Upper lobe of left lung (tissue), 6 donors: ENCODE measurements around the gene SUDS3. TPM values are rescaled to one million over a fixed set of nuclear protein-coding genes. Genes with fewer than 3 reads are reported as not detected.

Experiments used
- ATAC-seq, 2 donors: fragments of 200-7000 bp; cut with Tn5 transposase; one replicate each; pipeline ENCODE4 v1.9.1; 2022; ENCODE audit warnings: mild to moderate bottlenecking in 2 of 2, moderate library complexity in 2 of 2; ENCODE audit not compliant: low FRiP score in 2 of 2
- DNase-seq, 2 donors: peaks; one replicate each; pipeline ENCODE4 v3.0.0-alpha.2; 2019 to 2020
- H3K27ac ChIP-seq, 4 donors: fragments of 200-600 bp; sonication (generic); one replicate each; pipeline ENCODE4 v1.5.1; 2016 to 2019
- H3K27me3 ChIP-seq, 4 donors: fragments of 200-600 bp; sonication (generic); one replicate each; pipeline ENCODE4 v1.5.1; 2017 to 2019
- H3K36me3 ChIP-seq, 4 donors: fragments of 200-600 bp; sonication (generic); one replicate each; pipeline ENCODE4 v1.5.1; 2016 to 2019
- H3K4me1 ChIP-seq, 4 donors: fragments of 200-600 bp; sonication (generic); one replicate each; pipeline ENCODE4 v1.5.1; 2018 to 2019
- H3K4me3 ChIP-seq, 4 donors: fragments of 200-600 bp; sonication (generic); one replicate each; pipeline ENCODE4 v1.5.1; 2017 to 2019; ENCODE audit warnings: mild to moderate bottlenecking in 2 of 4, moderate library complexity in 1 of 4
- H3K9me3 ChIP-seq, 4 donors: fragments of 200-600 bp; sonication (generic); one replicate each; pipeline ENCODE4 v1.5.1; 2018 to 2019
- EP300 ChIP-seq, 4 donors: sonication (generic); formaldehyde crosslinking; IDR thresholded peaks; one replicate each; pipeline ENCODE4 v1.5.1; 2017; ENCODE audit warnings: antibody characterized with exemption in 4 of 4, control low read depth in 2 of 4
- POLR2A ChIP-seq, 4 donors: fragments of 450-650 bp; IDR thresholded peaks; one replicate each; pipeline ENCODE4 v1.5.1; 2016 to 2017; ENCODE audit warnings: antibody characterized with exemption in 4 of 4, mild to moderate bottlenecking in 2 of 4
- POLR2AphosphoS5 ChIP-seq, 2 donors: sonication (generic); formaldehyde crosslinking; IDR thresholded peaks; one replicate each; pipeline ENCODE4 v1.5.1; 2017; ENCODE audit warnings: antibody characterized with exemption in 2 of 2
- WGBS, 2 donors: methylation state at CpG; one replicate each; pipeline ENCODE4 v1.1.5; 2017 to 2018; 5-methylcytosine and 5-hydroxymethylcytosine counted together
- total RNA-seq, 6 donors: library from RNA; depleted of rRNA in 4 of 6; stranded (reverse); fragments of >200 nt in 4 of 6; gene quantifications; one replicate each; pipeline versions ENCODE4 v1.1.0 to v1.2.1, GENCODE V29; 2016 to 2021
- TF ChIP-seq, protein P1 (sequence below), 6 experiments: fragments of 450-650 bp in 4 of 6; fragments of 200-600 bp in 2 of 6; sonication (generic) in 2 of 6; IDR thresholded peaks; one replicate each; pipeline ENCODE4 v1.5.1; 2016 to 2019; ENCODE audit warnings: antibody characterized with exemption in 6 of 6
- donor health status: DM: no; HTN: no; CAD: no; lungs with moderate emphysema.
- donor health status: DM: no; HTN: yes; CAD: no; lungs with severe emphysema.

The SUDS3 gene
- total RNA-seq, 6 donors from 2014 or later, result 18.4 to 69.1 (median 35.1) TPM

DNA sequence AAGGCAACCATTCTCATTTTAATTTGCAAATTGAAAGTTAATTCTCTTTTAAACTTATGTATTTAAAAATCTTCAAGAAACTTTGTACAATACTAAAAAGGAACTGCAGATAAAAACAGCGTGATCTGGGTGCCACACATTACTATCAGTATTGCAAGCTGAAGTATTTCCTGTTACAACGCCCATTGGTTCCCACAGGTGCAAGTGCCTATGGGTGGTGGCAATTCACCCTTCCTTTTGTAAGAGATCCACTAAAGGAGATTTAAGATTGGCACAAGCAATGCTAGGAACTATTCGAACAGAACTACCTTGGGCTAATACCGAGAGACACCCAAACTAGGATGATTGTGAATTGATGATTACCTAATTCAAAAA, 16.8 kb upstream of the SUDS3 start:
- WGBS, 2 donors, result 27 to 45% methylated on average over 4 of the region's 4 CpGs
- no peak for ATAC-seq
- peaks cover 19 to 45% (median 36%) of the 10 kb centered on the region in 4 donors for H3K4me1 ChIP-seq

DNA sequence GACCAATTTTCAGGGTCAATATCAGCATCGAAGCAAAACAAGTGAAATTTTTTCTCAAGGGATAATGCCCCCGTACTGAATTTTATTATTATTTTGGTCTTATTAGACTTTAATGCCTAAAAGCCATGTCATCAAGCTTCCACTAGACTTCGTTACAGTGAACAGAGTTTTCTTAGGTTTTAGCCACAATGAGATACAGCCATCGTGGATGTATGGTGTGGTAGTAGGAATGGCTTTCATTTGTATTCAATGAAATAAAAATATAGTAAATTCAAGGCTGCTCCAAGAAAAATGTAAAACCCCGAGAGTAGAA, 15.3 kb upstream of the SUDS3 start:
- H3K36me3 ChIP-seq, result no peaks in the 10 kb centered on the region
- no peak overlapping the region for H3K4me3 ChIP-seq
- DNase-seq (no peak), ATAC-seq (no peak)
- no peaks in the 10 kb centered on the region for H3K27me3 ChIP-seq
- TF ChIP-seq, protein P1, sequence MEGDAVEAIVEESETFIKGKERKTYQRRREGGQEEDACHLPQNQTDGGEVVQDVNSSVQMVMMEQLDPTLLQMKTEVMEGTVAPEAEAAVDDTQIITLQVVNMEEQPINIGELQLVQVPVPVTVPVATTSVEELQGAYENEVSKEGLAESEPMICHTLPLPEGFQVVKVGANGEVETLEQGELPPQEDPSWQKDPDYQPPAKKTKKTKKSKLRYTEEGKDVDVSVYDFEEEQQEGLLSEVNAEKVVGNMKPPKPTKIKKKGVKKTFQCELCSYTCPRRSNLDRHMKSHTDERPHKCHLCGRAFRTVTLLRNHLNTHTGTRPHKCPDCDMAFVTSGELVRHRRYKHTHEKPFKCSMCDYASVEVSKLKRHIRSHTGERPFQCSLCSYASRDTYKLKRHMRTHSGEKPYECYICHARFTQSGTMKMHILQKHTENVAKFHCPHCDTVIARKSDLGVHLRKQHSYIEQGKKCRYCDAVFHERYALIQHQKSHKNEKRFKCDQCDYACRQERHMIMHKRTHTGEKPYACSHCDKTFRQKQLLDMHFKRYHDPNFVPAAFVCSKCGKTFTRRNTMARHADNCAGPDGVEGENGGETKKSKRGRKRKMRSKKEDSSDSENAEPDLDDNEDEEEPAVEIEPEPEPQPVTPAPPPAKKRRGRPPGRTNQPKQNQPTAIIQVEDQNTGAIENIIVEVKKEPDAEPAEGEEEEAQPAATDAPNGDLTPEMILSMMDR (IDR thresholded peaks at IDR 0.05), result no peak
- no peak for TF ChIP-seq POLR2AphosphoS5 (IDR thresholded peaks at IDR 0.05)
- no peak for TF ChIP-seq POLR2A (IDR thresholded peaks at IDR 0.05)
- TF ChIP-seq EP300 (IDR thresholded peaks at IDR 0.05), result no peak
- H3K27ac ChIP-seq, result no peak overlapping the region
- peaks cover 15 to 37% (median 31%) of the 10 kb centered on the region in 4 donors for H3K4me1 ChIP-seq
- 90 to 92% methylated on average over 5 of the region's 5 CpGs for WGBS, 2 donors
- no peaks in the 10 kb centered on the region for H3K9me3 ChIP-seq

More for the DNA sequence above, 16.8 kb upstream of the SUDS3 start:
- Histone ChIP-seq H3K36me3 (no peaks in the 10 kb centered on the region), H3K9me3 (no peaks in the 10 kb centered on the region), H3K27me3 (no peaks in the 10 kb centered on the region), H3K4me3 (peak overlapping the region in 3 of 4 donors; percentile 20 to 41 (median 38)), H3K27ac (peak overlapping the region; percentile 5 to 81 (median 60))
- DNase-seq, result peak in 1 of 2 donors; percentile 62
- TF ChIP-seq, protein P1 (IDR thresholded peaks at IDR 0.05), result no peak
- TF ChIP-seq POLR2A (IDR thresholded peaks at IDR 0.05) (no peak), EP300 (IDR thresholded peaks at IDR 0.05) (no peak), POLR2AphosphoS5 (IDR thresholded peaks at IDR 0.05) (no peak)

DNA sequence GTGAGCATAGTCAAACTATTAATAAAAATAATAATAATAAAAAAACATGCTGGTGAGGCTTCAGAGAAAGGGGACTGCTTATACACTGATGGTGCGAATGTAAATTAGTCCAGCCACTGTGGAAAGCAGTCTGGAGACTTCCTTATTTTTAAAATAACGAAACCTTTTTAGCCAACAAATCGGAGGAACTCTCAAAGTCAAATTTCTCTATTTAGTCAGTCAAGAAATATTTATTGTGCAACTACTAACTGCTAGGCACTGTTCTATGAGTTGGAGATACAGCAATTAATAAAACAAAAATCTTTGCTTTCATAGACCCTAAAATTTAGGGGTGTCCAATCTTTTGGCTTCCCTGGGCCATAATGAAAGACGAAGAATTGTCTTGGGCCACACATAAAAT, 14.5 kb upstream of the SUDS3 start:
- no peak for DNase-seq
- ATAC-seq, result no peak
- TF ChIP-seq, protein P1 (IDR thresholded peaks at IDR 0.05), result no peak
- TF ChIP-seq POLR2AphosphoS5 (IDR thresholded peaks at IDR 0.05) (no peak), EP300 (IDR thresholded peaks at IDR 0.05) (no peak), POLR2A (IDR thresholded peaks at IDR 0.05) (no peak)
- Histone ChIP-seq H3K27me3 (no peaks in the 10 kb centered on the region), H3K4me3 (no peak overlapping the region), H3K27ac (peak overlapping the region in 1 of 4 donors; percentile 31), H3K4me1 (peaks cover 15 to 30% (median 24%) of the 10 kb centered on the region in 4 donors), H3K36me3 (no peaks in the 10 kb centered on the region), H3K9me3 (no peaks in the 10 kb centered on the region)
- 79 to 84% methylated on average over 4 of the region's 4 CpGs for WGBS, 2 donors

DNA sequence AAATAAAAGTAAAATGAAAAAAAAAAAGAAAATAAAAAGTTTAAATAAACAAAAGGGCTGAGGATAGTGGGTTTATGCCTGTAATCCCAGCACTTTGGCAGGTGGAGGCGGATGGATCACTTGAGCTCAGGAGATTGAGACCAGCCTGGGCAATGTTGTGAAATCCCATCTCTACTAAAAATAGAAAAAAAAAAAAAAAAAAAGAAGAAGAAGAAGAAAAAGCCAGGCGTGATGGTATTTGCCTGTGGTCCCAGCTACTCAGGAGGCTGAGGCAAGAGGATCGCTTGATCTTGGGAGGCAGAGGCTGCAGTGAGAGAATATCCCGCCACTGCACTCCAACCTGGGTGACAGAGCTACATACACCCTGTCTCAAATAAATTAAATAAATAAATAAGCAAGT, 7.5 kb upstream of the SUDS3 start:
- no peak for DNase-seq
- Histone ChIP-seq H3K4me1 (peaks cover 8 to 30% (median 19%) of the 10 kb centered on the region in 4 donors), H3K4me3 (no peak overlapping the region), H3K9me3 (no peaks in the 10 kb centered on the region), H3K36me3 (no peaks in the 10 kb centered on the region), H3K27ac (no peak overlapping the region), H3K27me3 (no peaks in the 10 kb centered on the region)
- no peak for ATAC-seq
- TF ChIP-seq POLR2A (IDR thresholded peaks at IDR 0.05) (no peak), POLR2AphosphoS5 (IDR thresholded peaks at IDR 0.05) (no peak), EP300 (IDR thresholded peaks at IDR 0.05) (no peak)
- TF ChIP-seq, protein P1 (IDR thresholded peaks at IDR 0.05), result no peak
- 68 to 81% methylated on average over 4 of the region's 4 CpGs for WGBS, 2 donors

DNA sequence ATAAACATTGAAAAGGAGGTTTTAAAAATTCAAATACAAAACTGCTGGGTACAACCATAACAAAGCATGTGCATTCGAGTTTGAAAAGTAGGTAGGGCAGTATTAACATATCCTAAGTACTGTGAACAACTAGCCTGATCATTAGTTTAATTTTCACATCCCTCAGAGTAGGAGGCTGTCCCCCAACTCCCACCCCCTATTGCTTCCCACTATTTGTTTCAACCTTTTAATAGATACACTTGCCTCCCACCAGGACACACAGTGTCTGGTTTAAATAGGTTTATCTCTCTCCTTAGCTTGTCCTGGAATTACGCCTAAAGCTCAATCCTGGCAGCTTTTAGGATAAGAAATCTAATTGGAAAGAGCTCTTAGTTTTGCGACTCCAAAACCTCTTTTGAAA, 5.8 kb upstream of the SUDS3 start:
- no peak for TF ChIP-seq POLR2A (IDR thresholded peaks at IDR 0.05)
- TF ChIP-seq, protein P1 (IDR thresholded peaks at IDR 0.05), result no peak
- no peak for TF ChIP-seq POLR2AphosphoS5 (IDR thresholded peaks at IDR 0.05)
- no peak for TF ChIP-seq EP300 (IDR thresholded peaks at IDR 0.05)
- Histone ChIP-seq H3K27ac (no peak overlapping the region), H3K4me3 (peak overlapping the region in 3 of 4 donors; percentile 76 to 95 (median 77)), H3K9me3 (no peaks in the 10 kb centered on the region), H3K27me3 (no peaks in the 10 kb centered on the region), H3K4me1 (peaks cover 14 to 34% (median 27%) of the 10 kb centered on the region in 4 donors), H3K36me3 (no peaks in the 10 kb centered on the region)
- WGBS, 2 donors, result 39 to 57% methylated on average over 3 of the region's 3 CpGs
- DNase-seq, result no peak
- ATAC-seq, result no peak
